ENCODE results near the gene MAPRE2. TPM values are rescaled to one million over a fixed set of nuclear protein-coding genes. Genes with fewer than 3 reads are reported as not detected.

The MAPRE2 gene
- total and polyA plus RNA-seq, 2 experiments from 2014 or later = 11.2 to 16.1 TPM

- 94 to 96% methylated on average over 4 of the region's 4 CpGs for WGBS, 2 experiments (ENCODE audit: low coverage in 1 of 2, low lambda C conversion rate in 2 of 2, missing lambda C conversion rate in 2 of 2)
- DNase-seq = no peak
- Histone ChIP-seq H3K4me3 (no peak overlapping the region), H3K36me3 (ENCODE audit: low read depth) (no peaks in the 10 kb centered on the region), H3K79me2 (ENCODE audit: insufficient read depth) (no peaks in the 10 kb centered on the region), H3K4me1 (ENCODE audit: insufficient read depth) (no peaks in the 10 kb centered on the region), H3K9me2 (ENCODE audit: insufficient read depth) (no peaks in the 10 kb centered on the region), H4K20me1 (ENCODE audit: insufficient read depth) (no peaks in the 10 kb centered on the region), H3K27ac (no peak overlapping the region), H3K9ac (no peak overlapping the region), H3F3A (ENCODE audit: insufficient read depth) (no peaks in the 10 kb centered on the region), H3K4me2 (ENCODE audit: unreplicated experiment) (no peak overlapping the region), H3K27me3 (replicated peaks; ENCODE audit: insufficient read depth) (no peaks in the 10 kb centered on the region), H2AFZ (no peak overlapping the region), H3K9me3 (ENCODE audit: low read depth) (no peaks in the 10 kb centered on the region)
- TF ChIP-seq EZH2phosphoT487 (IDR thresholded peaks at IDR 0.05; ENCODE audit: insufficient read depth, low read depth) = no peak
- no peak for TF ChIP-seq EZH2 (IDR thresholded peaks at IDR 0.05; ENCODE audit: insufficient read depth, poor library complexity, severe bottlenecking)
- in situ Hi-C loops (cut with MboI) = loop anchor here (10.0 kb wide), 1 partner anchor 126 kb away; no protein-coding TSS in a partner anchor
Observed at GRCh38 chr18:35141077-35141476, 99.9 kb downstream of the MAPRE2 start.

- H3K9me2 ChIP-seq (ENCODE audit: insufficient read depth) = no peaks in the 10 kb centered on the region
- H4K20me1 ChIP-seq (ENCODE audit: insufficient read depth) = no peaks in the 10 kb centered on the region
- no peak overlapping the region for H3K9ac ChIP-seq
- H3K4me2 ChIP-seq (ENCODE audit: unreplicated experiment) = no peak overlapping the region
- H2AFZ ChIP-seq = no peak overlapping the region
- H3K9me3 ChIP-seq (ENCODE audit: low read depth) = no peaks in the 10 kb centered on the region
- no peaks in the 10 kb centered on the region for H3K27me3 ChIP-seq (replicated peaks; ENCODE audit: insufficient read depth)
- no peak for DNase-seq
- H3F3A ChIP-seq (ENCODE audit: insufficient read depth) = no peaks in the 10 kb centered on the region
- 86 to 89% methylated on average over 6 of the region's 6 CpGs for WGBS, 2 experiments (ENCODE audit: low coverage in 1 of 2, low lambda C conversion rate in 2 of 2, missing lambda C conversion rate in 2 of 2)
- TF ChIP-seq EZH2 (IDR thresholded peaks at IDR 0.05; ENCODE audit: insufficient read depth, poor library complexity, severe bottlenecking) = no peak
- no peak for TF ChIP-seq EZH2phosphoT487 (IDR thresholded peaks at IDR 0.05; ENCODE audit: insufficient read depth, low read depth)
- no peaks in the 10 kb centered on the region for H3K79me2 ChIP-seq (ENCODE audit: insufficient read depth)
- H3K4me3 ChIP-seq = no peak overlapping the region
- H3K27ac ChIP-seq = no peak overlapping the region
- in situ Hi-C loops (cut with MboI) = loop anchor here (10.0 kb wide), 1 partner anchor 127 kb away; no protein-coding TSS in a partner anchor
- H3K36me3 ChIP-seq (ENCODE audit: low read depth) = no peaks in the 10 kb centered on the region
- no peaks in the 10 kb centered on the region for H3K4me1 ChIP-seq (ENCODE audit: insufficient read depth)
Observed at GRCh38 chr18:35141567-35142274, 100.5 kb downstream of the MAPRE2 start.

- in situ Hi-C loops (cut with MboI) = loop anchor here (10.0 kb wide), 1 partner anchor 127 kb away; no protein-coding TSS in a partner anchor
- Histone ChIP-seq H3K79me2 (ENCODE audit: insufficient read depth) (no peaks in the 10 kb centered on the region), H3K36me3 (ENCODE audit: low read depth) (no peaks in the 10 kb centered on the region), H3K4me2 (ENCODE audit: unreplicated experiment) (no peak overlapping the region), H3K9ac (no peak overlapping the region), H3K27me3 (replicated peaks; ENCODE audit: insufficient read depth) (no peaks in the 10 kb centered on the region), H3K4me3 (no peak overlapping the region), H2AFZ (no peak overlapping the region), H3F3A (ENCODE audit: insufficient read depth) (no peaks in the 10 kb centered on the region), H3K4me1 (ENCODE audit: insufficient read depth) (no peaks in the 10 kb centered on the region), H3K9me3 (ENCODE audit: low read depth) (no peaks in the 10 kb centered on the region), H3K27ac (no peak overlapping the region), H3K9me2 (ENCODE audit: insufficient read depth) (no peaks in the 10 kb centered on the region), H4K20me1 (ENCODE audit: insufficient read depth) (no peaks in the 10 kb centered on the region)
- WGBS, 2 experiments (ENCODE audit: low coverage in 1 of 2, low lambda C conversion rate in 2 of 2, missing lambda C conversion rate in 2 of 2) = 83 to 88% methylated on average over 1 of the region's 1 CpG
- TF ChIP-seq EZH2phosphoT487 (IDR thresholded peaks at IDR 0.05; ENCODE audit: insufficient read depth, low read depth) (no peak), EZH2 (IDR thresholded peaks at IDR 0.05; ENCODE audit: insufficient read depth, poor library complexity, severe bottlenecking) (no peak)
- DNase-seq = no peak
Observed at GRCh38 chr18:35142275-35142615, 101.0 kb downstream of the MAPRE2 start.

GRCh38 chr18:35143622-35144596, 102.7 kb downstream of the MAPRE2 start:
- H3K4me3 ChIP-seq = no peak overlapping the region
- no peaks in the 10 kb centered on the region for H3K79me2 ChIP-seq (ENCODE audit: insufficient read depth)
- no peak overlapping the region for H2AFZ ChIP-seq
- 46 to 54% methylated on average over 8 of the region's 8 CpGs for WGBS, 2 experiments (ENCODE audit: low coverage in 1 of 2, low lambda C conversion rate in 2 of 2, missing lambda C conversion rate in 2 of 2)
- no peak overlapping the region for H3K27ac ChIP-seq
- H3K9me3 ChIP-seq (ENCODE audit: low read depth) = no peaks in the 10 kb centered on the region
- in situ Hi-C loops (cut with MboI) = loop anchor here (10.0 kb wide), 1 partner anchor 129 kb away; no protein-coding TSS in a partner anchor
- no peak overlapping the region for H3K9ac ChIP-seq
- no peaks in the 10 kb centered on the region for H3K36me3 ChIP-seq (ENCODE audit: low read depth)
- H3F3A ChIP-seq (ENCODE audit: insufficient read depth) = no peaks in the 10 kb centered on the region
- H3K4me2 ChIP-seq (ENCODE audit: unreplicated experiment) = no peak overlapping the region
- no peaks in the 10 kb centered on the region for H3K4me1 ChIP-seq (ENCODE audit: insufficient read depth)
- H4K20me1 ChIP-seq (ENCODE audit: insufficient read depth) = no peaks in the 10 kb centered on the region; the same call in 1 of the 2 replicates
- no peaks in the 10 kb centered on the region for H3K27me3 ChIP-seq (replicated peaks; ENCODE audit: insufficient read depth)
- TF ChIP-seq EZH2phosphoT487 (IDR thresholded peaks at IDR 0.05; ENCODE audit: insufficient read depth, low read depth) (no peak), EZH2 (IDR thresholded peaks at IDR 0.05; ENCODE audit: insufficient read depth, poor library complexity, severe bottlenecking) (no peak)
- no peaks in the 10 kb centered on the region for H3K9me2 ChIP-seq (ENCODE audit: insufficient read depth)
- DNase-seq = peak; percentile 77
